Activated CD4-positive, alpha-beta T cell treated with anti-CD3 and anti-CD28 coated beads for 1 hour (primary cell): Measurements from ENCODE around the gene NME1.
A peak's percentile ranks its signal among the peaks of the same experiment; 100 is the strongest.
"Not testable (repeated sequence)": the region's sequence is repeated elsewhere in the genome, so short reads cannot be mapped to it uniquely, and the experiment has no call there.

ENCODE experiments used
- DNase-seq: peaks from one replicate; pipeline ENCODE4 v3.0.0-alpha.2; 2020

Gene NME1

GRCh38 chr17:51153210-51154072 is at the start of gene NME1:
Gene NME1, plus strand, starts transcription at chr17:51153559. Its CDS starts 2,096 bp downstream, at chr17:51155655.
- DNase-seq, result peak; percentile 97

DNA sequence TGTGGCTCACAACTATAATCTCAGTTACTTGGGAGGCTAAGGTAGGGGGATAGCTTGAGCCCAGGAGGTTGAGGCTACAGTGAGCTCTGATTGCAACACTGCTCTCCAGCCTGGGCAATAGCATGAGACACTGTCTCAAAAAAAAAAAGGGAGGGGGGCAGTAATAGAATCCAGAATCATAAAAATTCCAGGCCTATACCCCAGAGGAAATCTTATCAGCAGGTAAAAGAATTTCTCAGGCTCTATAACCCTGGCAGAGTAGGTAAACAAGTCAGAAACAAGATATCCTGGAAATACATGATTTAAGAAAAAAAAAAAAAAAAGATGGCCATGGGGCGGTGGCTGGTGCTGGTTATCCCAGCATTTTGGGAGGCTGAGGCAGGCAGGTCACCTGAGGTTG is 45.6 kb upstream of the NME1 start:
- no peak for DNase-seq

GRCh38 chr17:51112303-51113222 is 40.8 kb upstream of the NME1 start:
- DNase-seq, result not testable (repeated sequence)

DNA sequence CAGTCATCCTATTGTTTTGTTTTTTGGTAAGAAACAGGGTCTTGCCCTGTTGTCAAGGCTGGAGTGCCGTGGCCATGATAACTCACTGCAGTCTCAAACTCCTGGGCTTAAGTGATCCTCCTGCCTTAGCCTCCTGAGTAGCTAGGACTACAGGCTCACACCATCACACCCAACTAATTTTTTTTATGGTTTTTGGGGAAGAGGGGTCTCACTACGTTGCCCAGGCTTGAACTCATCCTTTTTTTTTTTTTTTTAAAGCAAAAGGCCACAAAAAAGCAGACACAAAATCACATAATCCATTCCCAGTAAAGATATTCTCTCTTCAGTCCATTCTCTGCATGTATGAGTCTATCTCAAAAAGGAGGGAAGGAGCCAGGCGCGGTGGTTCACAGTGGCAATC is 38.2 kb upstream of the NME1 start:
- DNase-seq, result no peak

- DNase-seq, result no peak
These were observed 34.8 kb upstream of the NME1 start for GRCh38 chr17:51118330-51119195.

DNA sequence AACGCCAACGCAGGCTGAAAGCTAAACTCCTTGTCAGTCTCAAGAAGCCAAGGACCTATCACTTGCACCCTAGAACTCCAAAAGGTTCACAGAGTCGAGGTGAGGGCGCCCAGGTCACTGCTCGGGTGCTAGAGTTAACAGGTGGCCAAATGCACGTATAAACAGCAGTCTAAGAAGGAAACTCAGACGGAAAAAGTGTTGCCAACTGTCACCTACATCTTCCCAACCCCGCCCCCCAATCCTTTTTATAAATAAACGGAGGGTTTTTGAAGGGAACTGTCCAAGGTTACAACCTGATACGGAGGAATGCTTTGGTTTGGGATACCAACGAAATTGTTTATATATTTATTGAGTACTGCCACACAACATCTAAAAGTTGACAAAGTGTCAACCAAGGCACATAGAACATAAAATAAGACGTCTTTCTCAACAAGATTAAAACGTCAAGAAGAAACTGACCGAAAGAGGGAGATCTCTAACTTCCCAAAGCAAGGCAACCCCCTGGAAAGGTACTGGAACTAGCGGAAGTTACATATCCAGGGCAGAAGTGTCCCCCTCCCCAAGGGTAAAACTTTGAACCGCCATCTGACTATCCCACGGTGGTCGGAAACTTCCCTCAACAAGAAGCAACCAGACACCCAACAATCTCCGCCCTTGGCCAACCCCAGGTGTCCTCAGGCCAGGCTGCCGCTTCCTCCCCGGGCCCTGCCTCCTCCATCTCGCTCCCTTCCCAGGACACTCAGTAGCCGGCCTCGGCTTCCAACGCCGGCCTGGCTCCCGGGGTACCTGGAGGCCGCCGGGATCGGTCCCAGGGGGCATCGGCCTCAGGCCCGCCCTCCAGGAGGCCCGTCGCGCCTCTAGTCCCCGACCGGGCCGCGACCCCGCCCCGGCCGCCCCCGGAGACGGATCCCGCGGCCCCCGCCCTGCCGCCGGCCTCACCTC is 33.7 kb upstream of the NME1 start:
- DNase-seq, result peak; percentile 20

DNA sequence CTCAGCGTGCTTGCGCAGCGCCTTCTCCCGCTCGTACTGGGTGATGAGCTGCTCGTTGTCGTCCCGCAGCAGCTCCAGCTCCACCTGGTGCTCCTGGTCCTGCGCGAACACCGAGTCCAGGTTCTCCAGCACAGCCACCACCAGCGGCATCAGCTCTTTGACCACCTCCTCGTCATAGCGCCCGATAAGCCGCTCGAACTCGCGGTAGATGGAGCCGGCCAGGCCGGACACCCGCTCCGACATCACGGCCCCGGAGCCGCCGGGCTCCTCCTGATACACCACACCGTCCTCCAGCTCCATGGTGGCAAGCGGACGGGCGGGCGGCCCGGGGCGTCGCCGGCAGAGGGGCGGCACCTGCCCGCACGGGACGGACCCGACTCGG is 33.0 kb upstream of the NME1 start:
- no peak for DNase-seq

GRCh38 chr17:51120739-51121619 is 32.4 kb upstream of the NME1 start, which contains the start of gene SPAG9:
Gene SPAG9, minus strand, starts transcription at chr17:51120868. Its CDS starts 212 bp downstream, at chr17:51120656.
- peak; percentile 88 for DNase-seq

- peak; percentile 80 for DNase-seq
These were observed 31.5 kb upstream of the NME1 start for GRCh38 chr17:51121620-51122472.

GRCh38 chr17:51122473-51123115 is 30.8 kb upstream of the NME1 start:
- DNase-seq, result not testable (repeated sequence)

DNA sequence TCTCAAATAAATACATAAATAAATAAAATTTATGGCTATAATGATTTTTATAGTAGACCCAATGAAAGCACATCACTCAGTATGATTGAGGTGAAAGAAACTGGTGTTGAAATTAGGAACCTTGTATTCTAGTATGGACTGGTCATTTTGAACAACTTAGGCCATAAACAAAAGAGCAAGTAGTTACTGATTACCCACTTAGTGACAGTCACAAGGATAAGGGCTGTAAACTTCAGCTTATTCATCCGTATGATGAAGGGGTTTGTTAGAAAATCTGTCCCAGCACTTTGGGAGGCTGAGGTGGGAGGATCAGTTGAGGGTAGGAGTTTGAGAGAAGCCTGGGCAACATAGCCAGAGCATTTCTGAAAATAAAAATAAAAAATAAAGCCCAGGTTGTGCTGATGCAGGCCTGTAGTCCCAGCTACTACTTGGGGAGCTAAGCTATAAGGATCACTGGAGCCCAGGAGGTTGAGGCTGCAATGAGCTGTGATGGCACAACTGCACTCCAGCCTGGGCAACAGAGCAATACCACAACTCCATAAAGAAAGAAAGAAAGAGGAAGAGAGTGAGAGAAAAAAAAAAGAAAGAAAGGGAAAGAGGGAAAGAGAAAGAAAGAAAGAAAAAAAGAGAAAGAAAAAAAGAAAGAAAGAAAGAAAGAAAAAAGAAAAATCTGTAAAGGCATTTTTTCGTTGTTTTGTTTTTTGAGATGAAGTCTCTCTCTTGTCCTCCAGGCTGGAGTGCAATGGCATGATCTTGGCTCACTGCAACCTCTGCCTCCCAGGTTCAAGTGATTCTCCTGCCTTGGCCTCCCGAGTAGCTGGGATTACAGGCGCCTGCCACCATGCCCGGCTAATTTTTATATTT is 28.5 kb upstream of the NME1 start:
- DNase-seq, result no peak

GRCh38 chr17:51128076-51128475 is 25.3 kb upstream of the NME1 start:
- no peak for DNase-seq

DNA sequence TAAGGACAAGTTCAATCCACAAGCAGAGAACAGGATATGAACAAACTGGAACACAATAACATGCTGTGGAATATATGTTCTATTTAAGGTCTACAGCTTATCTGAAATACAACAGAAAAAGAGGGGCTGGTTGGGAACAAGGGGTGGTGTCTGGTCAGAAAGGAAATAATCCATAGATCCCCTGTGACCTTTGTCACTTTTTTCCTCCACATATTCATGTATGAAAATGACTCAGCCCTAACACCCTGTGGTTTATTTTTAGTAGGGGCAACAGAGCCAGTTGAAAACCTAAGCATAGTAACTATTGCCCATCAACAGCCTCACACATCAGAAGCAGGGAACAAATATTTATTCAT is 20.4 kb upstream of the NME1 start:
- no peak for DNase-seq

- DNase-seq, result no peak
These were observed 20.0 kb upstream of the NME1 start for GRCh38 chr17:51133365-51133764.

DNA sequence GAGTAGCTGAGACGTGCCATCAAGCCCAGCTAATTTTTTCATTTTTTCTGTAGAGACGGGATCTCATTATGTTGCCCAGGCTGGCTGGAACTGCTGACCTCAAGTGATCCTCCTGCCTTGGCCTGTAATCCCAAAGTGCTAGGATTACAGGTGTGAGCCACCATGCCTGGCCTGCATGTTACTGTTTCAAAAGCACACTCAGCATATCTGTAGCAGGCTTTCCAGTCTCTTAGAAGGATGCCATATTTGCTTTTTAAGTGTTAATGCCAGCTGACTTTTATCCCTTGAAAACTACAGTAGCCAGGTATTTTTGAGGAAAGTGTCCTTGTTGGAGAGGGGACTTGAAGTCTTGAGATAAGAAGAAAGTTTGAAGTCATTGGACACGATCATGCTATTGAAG is 17.4 kb upstream of the NME1 start:
- no peak for DNase-seq

- DNase-seq, result no peak
These were observed 10.8 kb upstream of the NME1 start for GRCh38 chr17:51142597-51142996.

DNA sequence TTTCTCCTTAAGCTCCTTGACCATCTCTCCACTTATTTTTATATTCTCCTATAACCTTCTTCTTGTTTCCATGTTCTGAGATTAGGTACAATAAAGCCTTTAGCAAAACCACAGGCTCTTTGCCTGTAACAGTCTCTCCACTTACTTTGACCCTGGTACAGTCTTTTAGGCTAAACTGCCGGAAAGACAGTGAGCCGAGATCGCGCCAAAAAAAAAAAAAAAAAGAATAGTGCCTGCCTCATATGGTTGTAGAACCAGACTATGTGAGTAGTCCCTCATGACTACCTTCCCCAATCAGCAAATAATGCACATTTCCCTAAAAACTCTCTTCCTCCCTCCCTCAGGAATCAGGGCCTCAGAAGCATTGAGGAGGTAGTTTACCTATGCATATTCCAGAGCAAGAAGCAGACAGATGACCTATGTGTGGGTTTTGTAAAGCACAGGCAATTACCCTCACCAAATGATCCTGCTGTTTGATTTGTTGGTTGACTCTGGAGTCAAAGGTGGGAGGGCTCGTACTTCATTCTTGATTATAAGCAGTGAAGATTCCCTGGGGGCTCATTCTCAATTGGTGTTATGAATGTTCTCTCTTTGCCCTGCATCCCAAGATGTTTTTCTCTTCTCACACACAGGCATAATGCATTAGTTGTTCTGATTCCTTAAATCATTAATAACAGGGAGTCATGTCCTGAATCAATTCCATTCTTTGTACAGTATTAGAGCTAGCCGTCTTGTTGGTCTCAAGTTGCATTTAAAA is 8.9 kb upstream of the NME1 start:
- no peak for DNase-seq
